T-helper 1 cell treated with Interleukin-12 subunit alpha and Interleukin-12 subunit beta and Interleukin-4 antibody, amounts not matched to agents 30 μg/mL and 1 μg/mL, for 36 hours (primary cell): Measurements from ENCODE around the gene ZMYM2.
A peak's percentile ranks its signal among the peaks of the same experiment; 100 is the strongest.

ENCODE experiments used
- H3K27ac Mint-ChIP-seq: one replicate; pipeline ENCODE4 v1.8.0; 2021; ENCODE audit warnings: mild to moderate bottlenecking, mixed read lengths
- H3K27me3 Mint-ChIP-seq: one replicate; pipeline ENCODE4 v1.8.0; 2021; ENCODE audit warnings: low read depth, mixed read lengths
- H3K36me3 Mint-ChIP-seq: one replicate; pipeline ENCODE4 v1.8.0; 2021; ENCODE audit warnings: low read depth, mixed read lengths
- H3K4me1 Mint-ChIP-seq: one replicate; pipeline ENCODE4 v1.8.0; 2021; ENCODE audit warnings: low read depth, mixed read lengths
- H3K4me3 Mint-ChIP-seq: one replicate; pipeline ENCODE4 v1.8.0; 2021; ENCODE audit warnings: mild to moderate bottlenecking, moderate library complexity, mixed read lengths
- H3K9me3 Mint-ChIP-seq: one replicate; pipeline ENCODE4 v1.8.0; 2021; ENCODE audit warnings: mixed read lengths

The ZMYM2 gene

GRCh38 chr13:19958155-19959111 lies at the start of gene ZMYM2:
Gene ZMYM2 (plus strand): TSS chr13:19958727. CDS start chr13:19993073, 34,346 bp downstream.
- Mint-ChIP-seq H3K27ac (peak within 1 kb of the TSS; percentile 98), H3K4me3 (peak within 1 kb of the TSS; percentile 96), H3K36me3 (peaks cover 5% of the 10 kb centered on the region), H3K4me1 (peaks cover 30% of the 10 kb centered on the region), H3K27me3 (peaks cover 13% of the 10 kb centered on the region), H3K9me3 (no peaks in the 10 kb centered on the region)

- no peak overlapping the region for H3K27ac Mint-ChIP-seq
- no peak overlapping the region for H3K4me3 Mint-ChIP-seq
- no peaks in the 10 kb centered on the region for H3K36me3 Mint-ChIP-seq
- peaks cover 4% of the 10 kb centered on the region for H3K27me3 Mint-ChIP-seq
- H3K9me3 Mint-ChIP-seq: no peaks in the 10 kb centered on the region
- H3K4me1 Mint-ChIP-seq: no peaks in the 10 kb centered on the region
Measured at GRCh38 chr13:19910336-19911072, 48.0 kb upstream of the ZMYM2 start.

GRCh38 chr13:19927117-19927748 lies 31.3 kb upstream of the ZMYM2 start:
- Mint-ChIP-seq H3K4me1 (no peaks in the 10 kb centered on the region), H3K9me3 (no peaks in the 10 kb centered on the region), H3K27me3 (peaks cover 5% of the 10 kb centered on the region), H3K36me3 (no peaks in the 10 kb centered on the region), H3K27ac (no peak overlapping the region), H3K4me3 (no peak overlapping the region)

- Mint-ChIP-seq H3K36me3 (no peaks in the 10 kb centered on the region), H3K27me3 (peaks cover 9% of the 10 kb centered on the region), H3K4me1 (no peaks in the 10 kb centered on the region), H3K9me3 (no peaks in the 10 kb centered on the region), H3K27ac (no peak overlapping the region), H3K4me3 (no peak overlapping the region)
Measured at GRCh38 chr13:19940106-19940505, 18.4 kb upstream of the ZMYM2 start.

GRCh38 chr13:19950374-19950773 lies 8.2 kb upstream of the ZMYM2 start:
- Mint-ChIP-seq H3K36me3 (no peaks in the 10 kb centered on the region), H3K4me1 (no peaks in the 10 kb centered on the region), H3K27ac (no peak overlapping the region), H3K9me3 (no peaks in the 10 kb centered on the region), H3K4me3 (no peak overlapping the region), H3K27me3 (peaks cover 23% of the 10 kb centered on the region)

GRCh38 chr13:19952850-19953249 lies 5.7 kb upstream of the ZMYM2 start:
- Mint-ChIP-seq H3K4me3 (no peak overlapping the region), H3K27ac (no peak overlapping the region), H3K27me3 (peaks cover 30% of the 10 kb centered on the region), H3K36me3 (no peaks in the 10 kb centered on the region), H3K4me1 (peaks cover 6% of the 10 kb centered on the region), H3K9me3 (no peaks in the 10 kb centered on the region)

- H3K36me3 Mint-ChIP-seq: no peaks in the 10 kb centered on the region
- H3K4me3 Mint-ChIP-seq: no peak overlapping the region
- H3K4me1 Mint-ChIP-seq: peaks cover 19% of the 10 kb centered on the region
Measured at GRCh38 chr13:19955873-19956559, 2.5 kb upstream of the ZMYM2 start.

GRCh38 chr13:19957320-19958154 lies 990 bp upstream of the ZMYM2 start:
- Mint-ChIP-seq H3K4me3 (peak overlapping the region; percentile 72), H3K36me3 (peaks cover 5% of the 10 kb centered on the region), H3K9me3 (no peaks in the 10 kb centered on the region), H3K27ac (peak overlapping the region; percentile 88), H3K27me3 (peaks cover 19% of the 10 kb centered on the region), H3K4me1 (peaks cover 30% of the 10 kb centered on the region)

More at GRCh38 chr13:19955873-19956559, 2.5 kb upstream of the ZMYM2 start:
- H3K27me3 Mint-ChIP-seq: peaks cover 25% of the 10 kb centered on the region
- no peak overlapping the region for H3K27ac Mint-ChIP-seq
- no peaks in the 10 kb centered on the region for H3K9me3 Mint-ChIP-seq

- Mint-ChIP-seq H3K9me3 (no peaks in the 10 kb centered on the region), H3K27me3 (peaks cover 13% of the 10 kb centered on the region), H3K4me1 (peaks cover 30% of the 10 kb centered on the region), H3K36me3 (peaks cover 5% of the 10 kb centered on the region), H3K27ac (peak overlapping the region; percentile 98), H3K4me3 (peak overlapping the region; percentile 96)
Measured at GRCh38 chr13:19959141-19959830, 759 bp downstream of the ZMYM2 start.

- Mint-ChIP-seq H3K9me3 (no peaks in the 10 kb centered on the region), H3K27ac (peak overlapping the region; percentile 98), H3K27me3 (peaks cover 13% of the 10 kb centered on the region), H3K36me3 (peaks cover 5% of the 10 kb centered on the region), H3K4me1 (peaks cover 30% of the 10 kb centered on the region), H3K4me3 (peak overlapping the region; percentile 96)
Measured at GRCh38 chr13:19959831-19960652, 1.5 kb downstream of the ZMYM2 start.

GRCh38 chr13:19960653-19960976 lies 2.1 kb downstream of the ZMYM2 start:
- H3K36me3 Mint-ChIP-seq: peaks cover 8% of the 10 kb centered on the region
- H3K27me3 Mint-ChIP-seq: peaks cover 12% of the 10 kb centered on the region
- H3K4me1 Mint-ChIP-seq: peaks cover 32% of the 10 kb centered on the region
- peak overlapping the region; percentile 96 for H3K4me3 Mint-ChIP-seq
- no peaks in the 10 kb centered on the region for H3K9me3 Mint-ChIP-seq
- peak overlapping the region; percentile 98 for H3K27ac Mint-ChIP-seq

GRCh38 chr13:19961489-19961888 lies 3.0 kb downstream of the ZMYM2 start:
- no peaks in the 10 kb centered on the region for H3K9me3 Mint-ChIP-seq
- H3K27me3 Mint-ChIP-seq: peaks cover 3% of the 10 kb centered on the region
- H3K4me3 Mint-ChIP-seq: peak overlapping the region; percentile 55
- H3K36me3 Mint-ChIP-seq: peaks cover 8% of the 10 kb centered on the region
- H3K27ac Mint-ChIP-seq: peak overlapping the region; percentile 6
- H3K4me1 Mint-ChIP-seq: peaks cover 32% of the 10 kb centered on the region
